Esophagus muscularis mucosa (tissue), 4 donors: Measurements from ENCODE around the gene GALNT2. TPM values are rescaled to one million over a fixed set of nuclear protein-coding genes. Genes with fewer than 3 reads are reported as not detected.

Experiments used
- DNase-seq: peaks from one replicate; pipeline ENCODE4 v3.0.0-alpha.2; 2017; ENCODE audit errors: extremely low spot score
- H3K27ac ChIP-seq, 4 donors: fragments of 200-600 bp; sonication (generic); replicated peaks in 1 of 4; 1 replicate in 3 of 4; 2 replicates in 1 of 4; pipeline ENCODE4 v1.5.1; 2016 to 2019; ENCODE audit warnings: mild to moderate bottlenecking in 1 of 4
- H3K27me3 ChIP-seq, 4 donors: fragments of 200-600 bp; sonication (generic); one replicate each; pipeline versions ENCODE4 v1.5.1 to v1.6.0; 2016 to 2019
- H3K36me3 ChIP-seq, 4 donors: fragments of 200-600 bp; sonication (generic); one replicate each; pipeline ENCODE4 v1.5.1; 2016 to 2019
- H3K4me1 ChIP-seq, 4 donors: fragments of 200-600 bp; sonication (generic); one replicate each; pipeline ENCODE4 v1.5.1; 2016 to 2019
- H3K4me3 ChIP-seq, 4 donors: fragments of 200-600 bp; sonication (generic); 1 replicate in 2 of 4; 2 replicates in 2 of 4; pipeline ENCODE4 v1.5.1; 2016 to 2019; ENCODE audit warnings: mild to moderate bottlenecking in 4 of 4, moderate library complexity in 1 of 4
- H3K9me3 ChIP-seq, 4 donors: fragments of 200-600 bp; sonication (generic); 1 replicate in 3 of 4; 2 replicates in 1 of 4; pipeline ENCODE4 v1.5.1; 2016 to 2019
- EP300 ChIP-seq: sonication (generic); formaldehyde crosslinking; IDR thresholded peaks from one replicate; pipeline ENCODE4 v1.6.1; 2017; ENCODE audit warnings: antibody characterized with exemption
- POLR2A ChIP-seq: fragments of 450-650 bp; IDR thresholded peaks from one replicate; pipeline ENCODE4 v1.6.1; 2017; ENCODE audit warnings: antibody characterized with exemption, moderate library complexity, mild to moderate bottlenecking, low read depth
- POLR2AphosphoS5 ChIP-seq, 2 donors: sonication (generic); formaldehyde crosslinking; IDR thresholded peaks; one replicate each; pipeline ENCODE4 v1.6.1; 2017; ENCODE audit warnings: antibody characterized with exemption in 2 of 2
- WGBS: methylation state at CpG from one replicate; pipeline ENCODE4 v1.1.5; 2018; 5-methylcytosine and 5-hydroxymethylcytosine counted together
- intact Hi-C: fragments of 100-400 bp; cut with DNase I; formaldehyde crosslinking; loops from one replicate; pipeline ENCODE4 v1.15.1; 2023
- total RNA-seq, 4 donors: library from RNA; depleted of rRNA; stranded (reverse); fragments of >200 nt; gene quantifications; one replicate each; pipeline versions ENCODE4 v1.1.0 to v1.2.1, GENCODE V29; 2016
- TF ChIP-seq, protein P1 (sequence below), 3 experiments: fragments of 200-600 bp in 2 of 3; fragments of 450-650 bp in 1 of 3; sonication (generic) in 2 of 3; IDR thresholded peaks; one replicate each; pipeline ENCODE4 v1.5.1; 2017 to 2019; ENCODE audit warnings: antibody characterized with exemption in 3 of 3, mild to moderate bottlenecking in 2 of 3, moderate library complexity in 1 of 3

GALNT2 gene
- total RNA-seq, 4 donors from 2014 or later, result 89.6 to 145 (median 129) TPM

DNA sequence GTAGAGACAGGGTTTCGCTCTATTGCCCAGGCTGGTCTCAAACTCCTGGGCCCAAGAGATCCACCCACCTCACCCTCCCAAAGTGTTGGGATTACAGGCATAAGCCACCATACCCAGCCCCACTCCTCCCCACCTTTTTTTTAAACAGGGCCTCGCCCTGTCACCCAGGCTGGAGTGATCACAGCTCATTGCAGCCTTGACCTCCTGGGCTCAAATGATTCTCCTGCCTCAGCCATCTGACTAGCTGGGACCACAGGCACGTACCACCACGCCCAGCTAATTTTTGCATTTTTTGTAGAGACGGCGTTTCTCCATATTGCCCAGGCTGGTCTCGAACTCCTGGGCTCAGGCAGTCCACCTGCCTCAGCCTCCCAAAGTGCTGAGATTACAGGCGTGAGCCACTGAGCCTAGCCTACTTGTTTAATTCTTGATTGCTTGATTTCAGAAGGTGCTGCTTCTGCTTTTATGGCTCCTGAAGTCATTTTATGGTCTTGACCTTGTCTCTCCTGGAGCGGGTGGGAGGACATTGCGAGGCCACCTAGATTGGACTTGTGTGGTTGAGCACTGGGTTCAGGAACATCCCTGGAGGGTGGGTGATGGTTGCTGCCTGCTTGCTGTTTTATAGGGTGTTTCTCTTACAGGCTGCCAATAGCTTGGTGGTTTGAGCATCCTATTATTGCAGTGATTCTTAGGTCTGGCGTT is 81.9 kb downstream of the GALNT2 start:
- intact Hi-C loops, result no loop called here
- TF ChIP-seq EP300 (no peak), POLR2A (no peak), POLR2AphosphoS5 (IDR thresholded peaks at IDR 0.05) (no peak)
- TF ChIP-seq, protein P1, sequence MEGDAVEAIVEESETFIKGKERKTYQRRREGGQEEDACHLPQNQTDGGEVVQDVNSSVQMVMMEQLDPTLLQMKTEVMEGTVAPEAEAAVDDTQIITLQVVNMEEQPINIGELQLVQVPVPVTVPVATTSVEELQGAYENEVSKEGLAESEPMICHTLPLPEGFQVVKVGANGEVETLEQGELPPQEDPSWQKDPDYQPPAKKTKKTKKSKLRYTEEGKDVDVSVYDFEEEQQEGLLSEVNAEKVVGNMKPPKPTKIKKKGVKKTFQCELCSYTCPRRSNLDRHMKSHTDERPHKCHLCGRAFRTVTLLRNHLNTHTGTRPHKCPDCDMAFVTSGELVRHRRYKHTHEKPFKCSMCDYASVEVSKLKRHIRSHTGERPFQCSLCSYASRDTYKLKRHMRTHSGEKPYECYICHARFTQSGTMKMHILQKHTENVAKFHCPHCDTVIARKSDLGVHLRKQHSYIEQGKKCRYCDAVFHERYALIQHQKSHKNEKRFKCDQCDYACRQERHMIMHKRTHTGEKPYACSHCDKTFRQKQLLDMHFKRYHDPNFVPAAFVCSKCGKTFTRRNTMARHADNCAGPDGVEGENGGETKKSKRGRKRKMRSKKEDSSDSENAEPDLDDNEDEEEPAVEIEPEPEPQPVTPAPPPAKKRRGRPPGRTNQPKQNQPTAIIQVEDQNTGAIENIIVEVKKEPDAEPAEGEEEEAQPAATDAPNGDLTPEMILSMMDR (IDR thresholded peaks at IDR 0.05), result no peak

DNA sequence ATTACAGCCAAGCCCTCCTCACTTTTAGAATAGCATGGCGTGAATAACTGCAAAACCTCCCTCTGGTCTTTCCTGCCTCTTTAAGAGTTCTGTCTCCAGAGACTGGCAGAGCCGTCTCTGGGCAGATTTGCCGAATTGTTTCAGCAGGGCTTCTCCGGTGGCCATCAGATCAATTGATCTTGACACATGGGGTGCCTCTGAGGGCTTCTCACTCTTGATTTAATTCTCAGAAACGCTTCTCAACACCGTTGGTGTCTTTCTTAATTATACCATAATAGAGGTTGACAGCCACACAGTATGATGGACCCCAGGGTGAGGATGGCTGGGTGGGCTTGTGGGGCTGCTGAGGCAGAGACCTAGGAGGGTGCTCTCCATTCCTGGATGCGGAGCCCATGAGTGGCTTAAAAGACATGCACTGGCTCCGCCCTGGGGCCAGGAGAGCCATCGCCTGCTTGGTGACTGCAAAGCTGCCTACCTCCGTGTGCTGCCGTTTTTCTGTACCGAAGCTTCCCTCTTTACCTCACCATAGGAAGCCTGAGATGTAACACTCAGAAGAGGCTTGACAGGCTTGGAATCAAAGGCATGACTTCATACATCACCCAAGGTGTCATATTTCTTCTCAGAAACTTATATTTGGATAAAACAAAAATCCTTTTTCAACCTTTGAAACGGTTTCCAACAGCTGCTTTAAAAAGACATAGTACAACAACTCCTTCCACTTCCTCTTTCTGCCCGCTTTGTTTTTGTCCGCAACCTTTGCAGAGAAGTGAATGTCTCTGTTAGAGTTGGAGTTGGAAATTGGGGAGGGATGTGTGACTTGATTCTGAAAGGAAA is 82.9 kb downstream of the GALNT2 start:
- WGBS, result 79% methylated on average over 15 of the region's 15 CpGs
- no peaks in the 10 kb centered on the region for H3K9me3 ChIP-seq
- no peak for DNase-seq
- intact Hi-C loops, result no loop called here
- TF ChIP-seq EP300 (no peak), POLR2AphosphoS5 (IDR thresholded peaks at IDR 0.05) (no peak), POLR2A (no peak)
- TF ChIP-seq, protein P1 (IDR thresholded peaks at IDR 0.05), result no peak
- peak overlapping the region in 3 of 4 donors; percentile 9 to 12 (median 10) for H3K27ac ChIP-seq
- H3K36me3 ChIP-seq, result peaks cover 0 to 3% (median 0%) of the 10 kb centered on the region in 4 donors
- H3K4me1 ChIP-seq, result peaks cover 53 to 95% (median 87%) of the 10 kb centered on the region in 4 donors
- no peaks in the 10 kb centered on the region for H3K27me3 ChIP-seq
- no peak overlapping the region for H3K4me3 ChIP-seq

More for the DNA sequence above, 81.9 kb downstream of the GALNT2 start:
- H3K36me3 ChIP-seq, result peaks cover 0 to 3% (median 0%) of the 10 kb centered on the region in 4 donors
- no peak overlapping the region for H3K4me3 ChIP-seq
- DNase-seq, result no peak
- peaks cover 44 to 95% (median 87%) of the 10 kb centered on the region in 4 donors for H3K4me1 ChIP-seq
- no peaks in the 10 kb centered on the region for H3K9me3 ChIP-seq
- no peaks in the 10 kb centered on the region for H3K27me3 ChIP-seq
- H3K27ac ChIP-seq, result no peak overlapping the region
- 87% methylated on average over 10 of the region's 11 CpGs for WGBS

DNA sequence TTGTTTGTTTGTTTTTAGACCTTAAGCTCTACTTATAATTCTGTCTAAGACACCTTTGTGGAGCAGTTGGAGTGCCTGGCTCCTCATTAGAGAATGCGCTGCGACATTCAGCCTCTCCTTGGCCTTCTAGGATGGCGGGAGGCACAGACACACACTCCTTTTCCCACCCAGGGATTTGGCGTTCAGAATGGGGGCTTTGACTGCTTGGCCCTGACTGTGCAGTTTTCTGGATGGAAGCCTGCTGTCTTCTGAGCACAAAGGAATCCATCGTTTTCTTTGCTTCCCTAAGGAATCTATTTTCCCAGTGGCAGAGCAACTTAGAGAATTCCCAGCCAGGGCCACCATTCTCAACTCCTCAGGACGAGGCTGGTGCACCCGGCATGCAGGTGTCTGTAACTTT is 83.6 kb downstream of the GALNT2 start:
- Histone ChIP-seq H3K27me3 (no peaks in the 10 kb centered on the region), H3K36me3 (peaks cover 0 to 3% (median 0%) of the 10 kb centered on the region in 4 donors), H3K4me1 (peaks cover 52 to 95% (median 87%) of the 10 kb centered on the region in 4 donors), H3K4me3 (no peak overlapping the region), H3K27ac (peak overlapping the region in 3 of 4 donors; percentile 10 to 24 (median 12)), H3K9me3 (no peaks in the 10 kb centered on the region)
- TF ChIP-seq POLR2AphosphoS5 (IDR thresholded peaks at IDR 0.05) (no peak), POLR2A (no peak), EP300 (no peak)
- TF ChIP-seq, protein P1 (IDR thresholded peaks at IDR 0.05), result no peak
- intact Hi-C loops, result no loop called here
- 65% methylated on average over 7 of the region's 7 CpGs for WGBS
- no peak for DNase-seq

DNA sequence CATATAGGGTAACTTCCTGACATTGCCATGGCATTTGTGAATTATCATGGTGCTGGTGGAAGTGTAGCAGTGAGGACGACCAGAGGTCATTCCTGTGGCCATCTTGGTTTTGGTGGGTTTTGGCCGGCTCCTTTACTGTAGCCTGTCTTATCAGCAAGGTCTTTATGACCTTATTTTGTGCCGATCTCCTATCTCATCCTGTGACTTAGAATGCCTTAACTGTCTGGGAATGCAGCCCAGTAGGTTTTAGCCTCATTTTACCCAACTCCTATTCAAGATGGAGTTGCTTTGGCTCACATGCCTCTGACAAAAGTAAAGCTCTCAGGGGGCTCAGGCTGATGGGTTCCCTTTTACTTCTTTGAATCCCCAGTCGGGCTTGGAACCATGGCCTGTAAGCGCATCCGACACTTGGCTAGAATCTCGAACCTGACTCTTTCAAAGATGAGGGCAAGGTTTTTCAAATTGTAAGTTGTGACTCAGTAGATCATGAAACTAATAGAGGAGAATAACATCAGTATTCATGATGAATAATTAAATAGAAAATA is 85.0 kb downstream of the GALNT2 start:
- Histone ChIP-seq H3K9me3 (no peaks in the 10 kb centered on the region), H3K4me3 (no peak overlapping the region), H3K27me3 (no peaks in the 10 kb centered on the region), H3K27ac (peak overlapping the region in 1 of 4 donors; percentile 28), H3K4me1 (peaks cover 38 to 90% (median 76%) of the 10 kb centered on the region in 4 donors), H3K36me3 (peaks cover 0 to 3% (median 0%) of the 10 kb centered on the region in 4 donors)
- DNase-seq, result no peak
- TF ChIP-seq POLR2A (no peak), POLR2AphosphoS5 (IDR thresholded peaks at IDR 0.05) (no peak), EP300 (no peak)
- TF ChIP-seq, protein P1 (IDR thresholded peaks at IDR 0.05), result no peak
- 97% methylated on average over 7 of the region's 7 CpGs for WGBS
- intact Hi-C loops, result no loop called here
